ENCODE results near the gene AHI1. TPM values are rescaled to one million over a fixed set of nuclear protein-coding genes. Genes with fewer than 3 reads are reported as not detected.

Gene AHI1
- total RNA-seq, 1 donor from 2014 or later: 30.7 TPM

- no peak for DNase-seq (ENCODE audit: low spot score)
Measured at GRCh38 chr6:135304883-135305282, 192.7 kb downstream of the AHI1 start.

- no peak for DNase-seq (ENCODE audit: low spot score)
Measured at GRCh38 chr6:135301304-135301703, 196.2 kb downstream of the AHI1 start.

DNA sequence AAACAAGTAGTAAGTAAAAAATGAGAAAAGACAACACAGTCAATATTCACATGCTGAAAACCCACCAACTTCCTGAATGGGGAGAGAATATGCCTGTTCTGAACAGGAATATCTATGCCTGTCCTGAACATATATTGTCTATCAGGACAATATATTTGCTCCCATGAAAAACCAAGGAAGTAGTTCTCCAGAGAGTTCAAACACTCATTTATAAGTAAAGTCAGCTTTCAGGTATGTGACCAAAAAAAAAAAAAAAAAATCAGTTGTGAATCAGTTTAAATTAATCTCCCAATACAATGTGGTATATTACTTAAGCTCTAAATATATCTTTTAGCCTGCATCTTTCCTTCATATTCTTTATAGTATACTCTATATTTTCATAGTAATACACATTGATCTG, 197.0 kb downstream of the AHI1 start:
- no peak for DNase-seq (ENCODE audit: low spot score)

DNA sequence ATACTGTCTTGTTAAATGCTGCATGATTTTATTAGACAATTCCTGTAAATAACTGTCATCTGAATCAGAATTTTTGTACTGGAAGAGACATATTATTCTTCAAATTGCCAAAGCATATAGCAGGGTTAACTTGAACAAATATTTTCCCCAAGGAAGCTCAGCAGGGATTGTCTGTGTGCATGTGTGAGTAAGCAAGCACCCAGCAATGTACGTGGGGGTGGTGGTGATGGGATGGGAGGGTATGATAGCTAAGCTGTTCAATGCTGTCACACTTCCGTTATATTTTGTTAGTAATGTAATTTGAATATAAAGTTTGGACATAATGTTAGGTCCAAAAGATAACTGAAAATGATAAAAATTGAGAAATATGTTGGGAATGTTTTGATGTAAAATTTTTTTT, 198.3 kb downstream of the AHI1 start:
- DNase-seq (ENCODE audit: low spot score): no peak

DNA sequence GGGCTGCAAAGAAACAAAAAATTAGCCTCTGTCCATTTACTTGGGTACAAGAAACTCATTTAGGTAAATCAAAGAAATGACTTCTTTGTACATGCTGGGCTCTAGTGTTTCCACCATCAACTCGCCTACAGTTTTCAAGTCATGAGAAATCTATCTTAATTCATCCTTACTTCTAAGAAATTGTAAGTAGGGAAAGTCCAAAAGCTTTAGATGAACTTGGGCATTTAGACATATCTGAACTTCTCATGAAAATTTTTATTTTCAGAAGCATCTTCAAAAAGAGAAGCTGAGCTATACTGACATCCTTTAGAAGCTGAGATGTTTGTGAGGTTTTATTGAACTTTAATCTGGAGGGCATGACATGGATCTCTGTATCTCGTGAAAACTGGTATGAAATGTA, 199.1 kb downstream of the AHI1 start:
- DNase-seq (ENCODE audit: low spot score): no peak

DNA sequence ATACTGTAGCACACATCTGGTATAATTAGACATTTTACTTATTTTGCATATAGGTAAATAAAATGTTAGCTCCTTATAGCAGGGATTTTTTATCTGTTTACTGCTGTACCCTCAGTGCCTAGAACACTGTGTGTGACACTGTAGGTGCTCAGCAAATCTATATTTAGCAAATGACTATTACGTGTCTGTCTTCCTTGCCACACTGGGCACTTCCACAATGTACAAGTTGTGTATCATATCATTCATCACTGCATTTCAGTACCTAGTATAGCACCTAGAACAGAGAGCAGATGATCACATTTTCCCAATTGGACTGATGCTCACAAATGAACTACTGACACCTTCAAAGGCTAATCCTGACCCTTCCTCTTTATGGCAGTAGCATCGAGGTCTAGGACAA, 200.8 kb downstream of the AHI1 start:
- no peak for DNase-seq (ENCODE audit: low spot score)

DNA sequence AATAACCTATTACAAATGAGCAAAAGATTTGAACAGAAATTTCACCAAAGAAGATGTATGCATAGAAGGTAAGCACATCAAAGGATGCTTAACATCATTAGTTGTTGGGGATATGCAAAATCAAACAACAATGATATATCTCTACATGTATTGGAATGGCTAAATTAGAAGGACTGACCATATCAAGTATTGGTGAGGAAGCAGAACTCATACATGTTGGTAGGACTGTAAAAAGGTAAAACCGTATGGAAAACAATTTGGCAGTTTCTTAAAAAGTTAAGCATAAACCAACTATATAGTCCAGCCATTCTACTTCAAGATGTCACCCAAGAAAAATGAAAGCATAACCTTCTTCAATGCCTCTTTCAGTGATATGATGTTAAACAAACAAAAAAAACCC, 202.5 kb downstream of the AHI1 start:
- no peak for DNase-seq (ENCODE audit: low spot score)

GRCh38 chr6:135291288-135292076, 206.1 kb downstream of the AHI1 start:
- no peak for DNase-seq (ENCODE audit: low spot score)

GRCh38 chr6:135289816-135290215, 207.7 kb downstream of the AHI1 start:
- no peak for DNase-seq (ENCODE audit: low spot score)

- DNase-seq (ENCODE audit: low spot score): no peak
Measured at GRCh38 chr6:135286962-135287538, 210.5 kb downstream of the AHI1 start.

DNA sequence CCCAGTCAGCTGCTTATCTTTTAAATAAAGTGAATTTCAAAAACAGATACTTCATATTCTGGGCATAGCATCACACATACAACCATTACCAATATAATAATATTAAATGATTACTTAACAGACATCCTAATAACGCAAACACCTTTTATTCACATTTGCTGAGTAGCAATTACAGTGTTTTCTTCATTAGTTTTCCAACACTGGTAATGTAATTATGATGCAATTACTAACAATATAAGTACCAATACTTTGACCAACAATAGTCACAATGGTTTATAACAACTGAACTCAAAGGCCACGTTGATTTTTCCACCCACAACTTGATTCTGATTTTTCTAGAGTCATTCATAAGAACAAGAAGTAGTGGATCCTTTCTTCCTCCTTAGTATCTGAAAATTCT, 212.4 kb downstream of the AHI1 start:
- DNase-seq (ENCODE audit: low spot score): no peak

DNA sequence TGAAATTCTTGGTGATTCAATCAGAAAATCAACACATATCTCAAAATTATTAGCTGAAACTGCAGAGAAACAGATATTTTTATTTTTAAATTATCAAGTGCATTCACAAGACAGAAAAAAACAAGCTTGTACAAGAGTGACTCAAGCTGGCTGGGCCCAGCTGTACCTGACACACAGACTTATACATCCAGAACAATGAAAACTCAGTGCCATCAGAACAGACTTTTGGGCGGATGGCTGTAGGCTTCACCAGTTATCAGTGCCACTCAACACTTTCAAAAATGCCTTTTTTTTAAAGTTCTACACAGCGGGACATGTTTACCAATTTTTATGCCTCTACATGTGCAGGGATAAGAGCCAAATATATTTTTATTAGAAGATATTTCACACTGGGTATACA, 213.6 kb downstream of the AHI1 start:
- DNase-seq (ENCODE audit: low spot score): no peak

- no peak for DNase-seq (ENCODE audit: low spot score)
Measured at GRCh38 chr6:135282395-135282794, 215.1 kb downstream of the AHI1 start.

GRCh38 chr6:135281964-135282363, 215.6 kb downstream of the AHI1 start:
- DNase-seq (ENCODE audit: low spot score): no peak

DNA sequence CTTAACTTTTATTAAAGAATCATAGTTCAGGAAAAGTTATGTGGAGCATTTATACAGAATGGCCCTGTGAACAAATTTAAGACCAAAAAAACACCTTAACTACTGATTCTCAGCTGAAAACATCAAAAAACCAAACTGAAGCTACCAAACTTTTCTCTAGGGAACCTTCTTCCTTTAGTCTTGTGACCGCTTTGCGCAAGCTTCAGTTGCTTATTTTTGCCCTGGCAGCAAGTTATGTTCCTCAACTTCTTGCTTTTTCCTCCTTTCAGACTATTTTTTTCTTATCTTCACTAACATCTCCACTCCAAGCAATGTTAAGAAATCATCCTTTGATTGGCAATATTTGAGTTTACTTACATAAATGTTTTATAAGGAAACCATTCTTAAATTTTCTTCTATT, 216.3 kb downstream of the AHI1 start:
- DNase-seq (ENCODE audit: low spot score): no peak

DNA sequence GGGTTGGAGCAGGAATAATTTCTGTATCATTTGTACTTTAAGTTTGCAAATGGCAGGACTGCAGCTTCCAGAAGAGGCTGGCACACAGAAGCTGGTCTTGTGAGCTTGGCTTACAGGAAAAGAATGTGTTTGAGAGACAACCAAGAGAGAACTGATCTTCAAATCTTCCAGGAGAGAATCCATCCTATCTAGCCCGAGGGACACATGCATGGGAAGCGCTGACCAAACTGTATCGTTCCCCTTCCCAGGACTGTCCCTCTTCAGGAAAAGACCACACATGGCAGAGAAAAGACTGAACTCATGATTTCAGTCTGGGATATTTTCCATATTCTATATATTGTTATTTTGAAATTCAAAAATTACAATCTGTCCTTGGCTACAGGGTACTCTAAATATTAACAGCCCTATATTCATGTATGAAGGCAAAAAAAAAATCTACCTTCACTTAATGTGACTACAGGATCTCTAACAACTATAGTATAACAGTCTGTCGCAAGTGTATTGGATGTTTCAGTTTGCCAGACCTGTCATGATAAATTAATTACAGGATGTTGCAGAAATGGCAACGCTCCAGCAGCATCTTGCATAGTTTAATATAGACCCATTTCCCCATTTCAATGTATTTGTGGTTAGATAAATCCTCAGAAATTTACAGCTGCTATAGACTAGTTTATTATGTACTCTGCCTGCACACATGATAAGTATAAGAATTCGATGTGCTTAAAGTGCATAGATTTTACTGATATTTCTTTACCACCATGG, 217.0 kb downstream of the AHI1 start:
- DNase-seq (ENCODE audit: low spot score): no peak

DNA sequence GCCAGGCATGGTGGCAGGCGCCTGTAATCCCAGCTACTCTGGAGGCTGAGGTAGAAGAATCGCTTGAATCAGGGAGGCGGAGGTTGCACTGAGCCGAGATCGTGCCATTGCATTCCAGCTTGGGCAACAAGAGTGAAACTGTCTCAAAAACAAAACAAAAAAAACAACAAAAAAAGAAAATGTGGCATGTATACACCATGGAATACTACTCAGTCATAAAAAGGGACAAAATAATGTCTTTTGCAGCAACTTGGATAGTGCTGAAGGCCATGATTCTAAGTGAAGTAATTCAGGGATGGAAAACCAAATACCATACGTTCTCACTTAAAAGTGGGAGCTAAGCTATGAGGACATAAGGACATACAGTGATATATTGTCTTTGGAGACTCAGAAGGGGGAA, 220.1 kb downstream of the AHI1 start:
- no peak for DNase-seq (ENCODE audit: low spot score)

DNA sequence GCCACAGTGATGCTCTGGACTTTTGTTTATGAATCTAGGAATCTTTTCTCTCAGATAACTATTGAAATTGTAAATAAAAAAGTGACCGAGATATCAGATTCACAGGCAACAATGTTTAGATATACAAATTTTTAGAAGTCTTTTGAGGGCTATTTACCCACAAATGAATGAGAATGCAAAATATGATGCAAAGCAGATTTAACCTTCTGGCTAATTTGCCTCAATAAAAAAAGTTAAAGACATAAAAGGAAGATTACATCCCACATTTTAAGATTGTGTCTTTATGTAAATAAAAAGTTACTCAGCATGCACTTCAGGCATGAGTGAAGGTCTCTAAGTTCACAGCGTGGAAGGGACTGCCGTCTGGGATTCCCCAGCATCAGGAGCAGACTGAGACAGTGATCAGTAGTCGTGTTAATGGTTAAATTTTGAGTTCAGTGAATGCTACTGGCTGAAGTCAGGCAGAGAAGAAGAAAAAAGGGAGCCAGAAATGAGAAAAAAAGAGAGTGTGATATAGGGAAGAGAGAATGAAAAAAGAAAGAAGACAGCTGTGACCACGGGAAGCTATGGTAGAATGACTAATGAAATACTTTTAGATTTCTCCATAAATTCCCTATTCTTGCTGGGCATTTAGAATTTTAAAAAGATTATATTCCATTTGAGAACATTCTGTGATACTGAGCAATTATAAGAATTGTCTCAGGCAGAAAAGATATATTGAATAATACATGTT, 222.8 kb downstream of the AHI1 start:
- no peak for DNase-seq (ENCODE audit: low spot score)

DNA sequence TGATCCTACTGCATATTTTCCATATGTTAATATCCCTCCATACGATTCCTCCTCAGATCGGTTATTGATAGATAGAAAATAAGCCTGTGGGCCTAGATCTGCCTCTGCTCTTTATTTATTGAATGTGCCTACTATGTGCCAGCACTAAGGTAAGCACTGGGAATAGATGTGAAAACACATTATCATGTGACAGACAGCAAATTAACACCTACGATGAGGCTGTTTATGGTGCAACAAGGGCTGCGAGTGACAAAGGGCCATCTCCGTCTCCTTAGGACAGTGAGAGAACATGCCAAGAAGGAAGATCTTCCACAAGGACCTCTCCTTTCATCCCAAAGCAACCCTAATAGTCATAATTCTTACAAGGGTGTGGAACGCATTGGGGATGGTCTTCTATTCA, 225.9 kb downstream of the AHI1 start:
- DNase-seq (ENCODE audit: low spot score): no peak

DNA sequence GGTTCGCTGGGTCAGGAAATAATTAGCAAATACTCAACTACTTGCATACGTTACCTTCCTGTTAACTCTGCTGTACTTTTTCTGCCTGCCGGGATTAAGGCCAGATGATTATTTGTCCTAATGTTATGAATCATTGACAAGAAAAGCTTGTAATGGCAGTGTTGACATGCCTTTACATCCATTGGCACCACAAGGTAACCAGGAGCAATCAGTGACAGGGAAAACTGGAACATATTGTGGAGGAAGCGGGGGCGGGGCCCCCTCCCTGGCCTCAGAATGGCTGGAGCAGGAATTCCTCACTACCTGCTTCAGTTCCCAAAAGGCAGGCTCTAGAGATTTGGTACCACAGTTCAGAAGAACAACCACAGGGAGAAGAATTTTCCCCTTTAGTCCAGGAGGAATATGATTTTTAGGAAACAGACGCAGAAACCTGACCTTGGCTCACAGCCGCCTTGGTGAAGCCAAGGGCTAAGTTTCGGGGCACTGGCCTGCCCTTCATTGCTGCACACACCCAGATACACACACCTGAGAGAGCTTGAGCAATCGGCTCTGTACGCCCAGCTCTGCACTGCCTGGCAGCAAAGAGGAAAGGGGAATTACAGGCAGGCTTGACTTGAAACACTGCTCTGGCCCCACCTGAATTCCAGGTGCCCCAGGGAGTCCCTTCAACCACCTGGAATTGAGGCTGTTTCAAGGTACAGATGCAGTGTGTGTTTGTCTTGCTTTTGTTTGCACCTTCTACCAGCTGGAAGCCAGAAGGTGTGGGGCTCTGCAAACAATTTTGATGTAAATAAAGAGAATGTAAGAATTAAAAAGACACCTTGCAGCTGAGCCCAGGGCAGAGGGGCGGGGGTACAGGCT, 226.6 kb downstream of the AHI1 start:
- no peak for DNase-seq (ENCODE audit: low spot score)

GRCh38 chr6:135269481-135269891, 228.1 kb downstream of the AHI1 start:
- DNase-seq (ENCODE audit: low spot score): no peak

Data from mesenteric fat pad (tissue), 1 donor.